H1 (cell line): ENCODE results near the gene APMAP. TPM values are rescaled to one million over a fixed set of nuclear protein-coding genes. Genes with fewer than 3 reads are reported as not detected.

ENCODE experiments used
- CTCF ChIA-PET: fragments of 300-600 bp; sonication (Branson Sonifier 250); formaldehyde crosslinking; loops from one replicate; lab custom pipeline; 2021; ENCODE audit not compliant: partially characterized antibody; lab: Charles Lee
- POLR2A ChIA-PET: fragments of 300-600 bp; sonication (Branson Sonifier 250); formaldehyde crosslinking; loops from one replicate; lab custom pipeline; 2021; ENCODE audit warnings: inconsistent platforms; ENCODE audit not compliant: partially characterized antibody; lab: Charles Lee
- DNase-seq, 2 experiments: peaks; one replicate each; pipeline versions ENCODE4 v3.0.0 to v3.0.0-alpha.2; 2010 to 2022; ENCODE audit warnings: low spot score in 2 of 2, low read depth in 1 of 2, mixed read lengths in 1 of 2
- FAIRE-seq: peaks from 2 replicates; lab custom pipeline; 2011; peaks lifted over from hg19 to GRCh38; lab: Jason Lieb, UNC
- H2AFZ ChIP-seq: 2 replicates; pipeline ENCODE4 v1.8.1; 2012; ENCODE audit warnings: low read length, inconsistent platforms
- H2AK5ac ChIP-seq: 2 replicates; pipeline ENCODE4 v1.6.1; 2013; ENCODE audit warnings: low read depth, low read length
- H2BK120ac ChIP-seq: replicated peaks from 2 replicates; pipeline ENCODE3; 2013; ENCODE audit warnings: low read depth, low read length, inconsistent platforms
- H2BK12ac ChIP-seq: 2 replicates; pipeline ENCODE4 v1.6.1; 2013; ENCODE audit warnings: low read depth, low read length
- H2BK15ac ChIP-seq: 2 replicates; pipeline ENCODE4 v1.6.1; 2013; ENCODE audit warnings: low read length
- H2BK20ac ChIP-seq: 2 replicates; pipeline ENCODE4 v1.6.1; 2013; ENCODE audit warnings: low read length
- H2BK5ac ChIP-seq: 2 replicates; pipeline ENCODE4 v1.6.1; 2013; ENCODE audit warnings: low read depth, low read length
- H3K14ac ChIP-seq: 2 replicates; pipeline ENCODE4 v1.6.1; 2013; ENCODE audit warnings: inconsistent platforms; ENCODE audit not compliant: insufficient read length
- H3K18ac ChIP-seq: 2 replicates; pipeline ENCODE4 v1.6.1; 2013; ENCODE audit warnings: low read length; ENCODE audit errors: extremely low read depth
- H3K23ac ChIP-seq: 2 replicates; pipeline ENCODE4 v1.6.1; 2013; ENCODE audit warnings: inconsistent platforms; ENCODE audit not compliant: insufficient read length
- H3K23me2 ChIP-seq: 2 replicates; pipeline ENCODE4 v1.6.1; 2013; ENCODE audit warnings: low read depth, low read length
- H3K27ac ChIP-seq: 2 replicates; pipeline ENCODE4 v1.6.1; 2011; ENCODE audit warnings: low read depth, low read length, inconsistent platforms
- H3K27me3 ChIP-seq, 4 experiments: replicated peaks in 1 of 4; 1 replicate in 1 of 4; 2 replicates in 3 of 4; pipeline versions ENCODE4 v1.6.1 to v1.8.1; 2011 to 2013; ENCODE audit warnings: low read length in 3 of 4, mild to moderate bottlenecking in 3 of 4, inconsistent platforms in 2 of 4, mixed read lengths in 2 of 4, moderate library complexity in 1 of 4; ENCODE audit not compliant: control insufficient read depth in 3 of 4, insufficient read depth in 3 of 4; ENCODE audit errors: extremely low read depth in 1 of 4
- H3K36me3 ChIP-seq, 4 experiments: 2 replicates each; pipeline versions ENCODE4 v1.6.1 to v1.8.1; 2011 to 2013; ENCODE audit warnings: mild to moderate bottlenecking in 4 of 4, low read length in 3 of 4, moderate library complexity in 2 of 4, control low read depth in 1 of 4, inconsistent platforms in 1 of 4; ENCODE audit not compliant: insufficient read depth in 4 of 4, control insufficient read depth in 2 of 4
- H3K4ac ChIP-seq: replicated peaks from 2 replicates; pipeline ENCODE3; 2013; ENCODE audit warnings: low read length, low read depth, mixed read lengths, inconsistent platforms; ENCODE audit not compliant: insufficient read length
- H3K4me1 ChIP-seq, 4 experiments: replicated peaks in 1 of 4; 1 replicate in 1 of 4; 2 replicates in 3 of 4; pipeline versions ENCODE4 v1.6.1 to v1.8.1; 2011 to 2013; ENCODE audit warnings: low read length in 3 of 4, inconsistent platforms in 2 of 4, mixed read lengths in 1 of 4; ENCODE audit not compliant: insufficient read depth in 4 of 4, control insufficient read depth in 3 of 4
- H3K4me2 ChIP-seq, 2 experiments: 2 replicates each; pipeline versions ENCODE4 v1.6.1 to v1.8.1; 2011 to 2013; ENCODE audit warnings: low read depth in 2 of 2, low read length in 2 of 2, control low read depth in 1 of 2, inconsistent platforms in 1 of 2, mild to moderate bottlenecking in 1 of 2; ENCODE audit not compliant: insufficient read depth in 1 of 2
- H3K4me3 ChIP-seq, 4 experiments: fragments of 200-600, 300-600 bp in 1 of 4; sonication (generic), shearing (Covaris generic), sonication (Bioruptor Twin) in 1 of 4; 2 replicates each; pipeline versions ENCODE4 v1.5.1 to v1.8.1; 2011 to 2016; ENCODE audit warnings: low read length in 4 of 4, low read depth in 3 of 4, control low read depth in 2 of 4, inconsistent platforms in 2 of 4, mild to moderate bottlenecking in 2 of 4, mixed read lengths in 1 of 4, moderate library complexity in 1 of 4; ENCODE audit not compliant: insufficient read depth in 2 of 4; ENCODE audit errors: extremely low read depth in 1 of 4
- H3K56ac ChIP-seq: replicated peaks from 2 replicates; pipeline ENCODE3; 2013; ENCODE audit warnings: low read depth, mild to moderate bottlenecking, mixed read lengths, low read length, inconsistent platforms; ENCODE audit not compliant: insufficient read length
- H3K79me1 ChIP-seq: 2 replicates; pipeline ENCODE4 v1.6.1; 2013; ENCODE audit warnings: low read depth, low read length, control low read depth
- H3K79me2 ChIP-seq, 2 experiments: 2 replicates each; pipeline versions ENCODE4 v1.6.1 to v1.8.1; 2012 to 2013; ENCODE audit warnings: low read length in 2 of 2, mild to moderate bottlenecking in 2 of 2, inconsistent platforms in 1 of 2; ENCODE audit not compliant: insufficient read depth in 2 of 2, control insufficient read depth in 1 of 2
- H3K9ac ChIP-seq, 4 experiments: replicated peaks in 1 of 4; 1 replicate in 1 of 4; 2 replicates in 3 of 4; pipeline versions ENCODE4 v1.6.1 to v1.8.1; 2011 to 2013; ENCODE audit warnings: low read depth in 3 of 4, low read length in 3 of 4, control low read depth in 2 of 4, mild to moderate bottlenecking in 2 of 4, moderate library complexity in 2 of 4, inconsistent platforms in 1 of 4; ENCODE audit errors: extremely low read depth in 1 of 4
- H3K9me3 ChIP-seq, 2 experiments: 2 replicates each; pipeline versions ENCODE4 v1.6.1 to v1.8.1; 2012 to 2013; ENCODE audit warnings: mild to moderate bottlenecking in 2 of 2, moderate library complexity in 2 of 2, control low read depth in 1 of 2, inconsistent platforms in 1 of 2, low read depth in 1 of 2, low read length in 1 of 2, mixed read lengths in 1 of 2; ENCODE audit not compliant: insufficient read depth in 2 of 2
- H4K20me1 ChIP-seq, 2 experiments: replicated peaks in 1 of 2; 2 replicates each; pipeline versions ENCODE3 to v1.8.1; 2011 to 2013; ENCODE audit warnings: inconsistent platforms in 2 of 2, low read length in 2 of 2, mild to moderate bottlenecking in 1 of 2; ENCODE audit not compliant: insufficient read depth in 2 of 2, control insufficient read depth in 1 of 2
- H4K5ac ChIP-seq: 2 replicates; pipeline ENCODE4 v1.6.1; 2013; ENCODE audit warnings: low read length, low read depth, mixed read lengths, inconsistent platforms; ENCODE audit not compliant: insufficient read length
- H4K8ac ChIP-seq: 2 replicates; pipeline ENCODE4 v1.8.0; 2013; ENCODE audit warnings: mild to moderate bottlenecking, moderate library complexity, low read length, inconsistent platforms; ENCODE audit not compliant: insufficient read depth; ENCODE audit errors: extremely low read depth
- H4K91ac ChIP-seq: replicated peaks from 2 replicates; pipeline ENCODE3; 2013; ENCODE audit warnings: low read length, mixed read lengths, inconsistent platforms; ENCODE audit not compliant: insufficient read length
- BCL11A ChIP-seq, 2 experiments: IDR thresholded peaks; one replicate each; pipeline ENCODE4 v1.6.1; 2011; ENCODE audit warnings: low read depth in 2 of 2, low read length in 2 of 2, mild to moderate bottlenecking in 2 of 2
- BRCA1 ChIP-seq: IDR thresholded peaks from 2 replicates; pipeline ENCODE4 v1.6.1; 2012; ENCODE audit warnings: low read depth, low read length, improper control_type of control experiment
- POU5F1 ChIP-seq: IDR thresholded peaks from 2 replicates; pipeline ENCODE4 v1.6.1; 2011; ENCODE audit warnings: low read depth, mild to moderate bottlenecking, low read length, moderate library complexity
- SIN3A ChIP-seq, 2 experiments: IDR thresholded peaks in 1 of 2; conservative IDR thresholded peaks in 1 of 2; 2 replicates each; pipeline ENCODE4 v1.6.1; 2011 to 2012; ENCODE audit warnings: low read length in 2 of 2, improper control_type of control experiment in 1 of 2, low read depth in 1 of 2, mild to moderate bottlenecking in 1 of 2
- SP1 ChIP-seq: IDR thresholded peaks from 2 replicates; pipeline ENCODE4 v1.6.1; 2011; ENCODE audit warnings: low read depth, low read length
- TAF7 ChIP-seq: optimal IDR thresholded peaks from 2 replicates; pipeline ENCODE3; 2011; ENCODE audit warnings: low read depth, mild to moderate bottlenecking, inconsistent platforms, low read length, moderate library complexity, borderline replicate concordance
- TCF12 ChIP-seq: IDR thresholded peaks from 2 replicates; pipeline ENCODE4 v1.6.1; 2011; ENCODE audit warnings: low read depth, mild to moderate bottlenecking, low read length
- WGBS, 2 experiments: shearing (Covaris generic) in 1 of 2; methylation state at CpG; one replicate each; pipeline versions ENCODE4 v1.1.6 to v1.1.7; 2013 to 2015; ENCODE audit warnings: low lambda C conversion rate in 2 of 2, mixed read lengths in 2 of 2, inconsistent platforms in 1 of 2, low coverage in 1 of 2, missing lambda C conversion rate in 1 of 2; ENCODE audit not compliant: insufficient replicate concordance in 2 of 2, insufficient coverage in 1 of 2, insufficient read length in 1 of 2; ENCODE audit errors: extremely low coverage in 1 of 2, missing lambda C conversion rate in 1 of 2; 5-methylcytosine and 5-hydroxymethylcytosine counted together
- polyA plus RNA-seq, 7 experiments: library from polyadenylated mRNA; depleted of rRNA in 3 of 7; stranded (reverse) in 5 of 7; unstranded in 2 of 7; fragments of >200 nt in 5 of 7; fragments of 200-250 nt in 2 of 7; gene quantifications; 1 replicate in 5 of 7; 2 replicates in 1 of 7; 4 replicates in 1 of 7; pipeline versions ENCODE4 v1.2.1 to v1.2.3, GENCODE V29; 2011 to 2013; ENCODE audit warnings: missing spikeins in 2 of 7, mixed read lengths in 2 of 7
- total RNA-seq: library from RNA; stranded (reverse); fragmentation: NEBNext Ultra II Directional; extraction: Animal tissue kit (Norgen Biotek cat#: 25700); gene quantifications from 2 replicates; pipeline ENCODE4 v1.2.1, GENCODE V29; 2021
- TF ChIP-seq, protein P1 (sequence below): IDR thresholded peaks from 2 replicates; pipeline ENCODE4 v1.6.1; 2011; ENCODE audit warnings: low read length, improper control_type of control experiment
- TF ChIP-seq, protein P2 (sequence below): IDR thresholded peaks from 2 replicates; pipeline ENCODE4 v1.6.1; 2011; ENCODE audit warnings: low read depth, mild to moderate bottlenecking, low read length; ENCODE audit not compliant: insufficient read depth

APMAP gene
- total and polyA plus RNA-seq, 2 of the 8 experiments (the other 6 are each of a cell fraction or from before 2014, with no cell fraction given): 31.3 to 66.0 TPM

GRCh38 chr20:25038591-25039015 lies 46.1 kb upstream of the APMAP start:
- no peak overlapping the region for H3K18ac ChIP-seq
- no peaks in the 10 kb centered on the region for H3K23me2 ChIP-seq
- no peak overlapping the region for H3K56ac ChIP-seq
- H3K9ac ChIP-seq: no peak overlapping the region
- H3K4me3 ChIP-seq: no peak overlapping the region
- DNase-seq (no peak), FAIRE-seq (no peak)
- WGBS, 2 experiments: 89% methylated on average over 6 of the region's 6 CpGs; no CpG with 5 or more reads in 1 of the 2 experiments
- H2BK5ac ChIP-seq: no peak overlapping the region
- CTCF ChIA-PET: no interaction called here
- no peaks in the 10 kb centered on the region for H3K79me1 ChIP-seq
- 0 out of 2 replicates have a peak overlapping the region, but pooled peaks have one; percentile 3 for H4K8ac ChIP-seq
- no peak overlapping the region for H4K5ac ChIP-seq
- H2BK20ac ChIP-seq: no peak overlapping the region
- H3K23ac ChIP-seq: no peak overlapping the region
- H4K20me1 ChIP-seq: no peaks in the 10 kb centered on the region
- H3K4me2 ChIP-seq: no peak overlapping the region
- no peak overlapping the region for H2BK15ac ChIP-seq
- no peak overlapping the region for H2AFZ ChIP-seq
- H3K36me3 ChIP-seq: no peaks in the 10 kb centered on the region
- no peak overlapping the region for H3K14ac ChIP-seq
- H2BK12ac ChIP-seq: no peak overlapping the region
- no peak overlapping the region for H2AK5ac ChIP-seq
- H3K9me3 ChIP-seq: no peaks in the 10 kb centered on the region
- POLR2A ChIA-PET: no interaction called here
- H2BK120ac ChIP-seq: no peak overlapping the region
- H3K27me3 ChIP-seq: no peaks in the 10 kb centered on the region
- no peak overlapping the region for H3K4ac ChIP-seq
- no peaks in the 10 kb centered on the region for H3K79me2 ChIP-seq
- H4K91ac ChIP-seq: no peak overlapping the region
- H3K27ac ChIP-seq: no peak overlapping the region
- H3K4me1 ChIP-seq: no peaks in the 10 kb centered on the region
- TF ChIP-seq BCL11A (IDR thresholded peaks at IDR 0.05; ENCODE audit: low read depth in 2 of 2, low read length in 2 of 2): no peak
- TF ChIP-seq, protein P1, sequence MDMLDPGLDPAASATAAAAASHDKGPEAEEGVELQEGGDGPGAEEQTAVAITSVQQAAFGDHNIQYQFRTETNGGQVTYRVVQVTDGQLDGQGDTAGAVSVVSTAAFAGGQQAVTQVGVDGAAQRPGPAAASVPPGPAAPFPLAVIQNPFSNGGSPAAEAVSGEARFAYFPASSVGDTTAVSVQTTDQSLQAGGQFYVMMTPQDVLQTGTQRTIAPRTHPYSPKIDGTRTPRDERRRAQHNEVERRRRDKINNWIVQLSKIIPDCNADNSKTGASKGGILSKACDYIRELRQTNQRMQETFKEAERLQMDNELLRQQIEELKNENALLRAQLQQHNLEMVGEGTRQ: no peak
- TF ChIP-seq TCF12: no peak
- TF ChIP-seq, protein P2, sequence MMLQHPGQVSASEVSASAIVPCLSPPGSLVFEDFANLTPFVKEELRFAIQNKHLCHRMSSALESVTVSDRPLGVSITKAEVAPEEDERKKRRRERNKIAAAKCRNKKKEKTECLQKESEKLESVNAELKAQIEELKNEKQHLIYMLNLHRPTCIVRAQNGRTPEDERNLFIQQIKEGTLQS: no peak
- no peak for TF ChIP-seq POU5F1
- no peak for TF ChIP-seq SIN3A (conservative IDR thresholded peaks at IDR 0.05 in 1 of 2, IDR thresholded peaks at IDR 0.05 in 1 of 2; ENCODE audit: low read depth in 1 of 2, low read length in 2 of 2)
- no peak for TF ChIP-seq SP1
- no peak for TF ChIP-seq BRCA1
- TF ChIP-seq TAF7: no peak
- TF ChIP-seq, all 59 proteins: peak for 0
